ENCODE measurements around the gene OR12D3. TPM values are rescaled to one million over a fixed set of nuclear protein-coding genes. Genes with fewer than 3 reads are reported as not detected.
"Not testable (repeated sequence)": the region's sequence is repeated elsewhere in the genome, so short reads cannot be mapped to it uniquely, and the experiment has no call there.

Gene OR12D3, protein sequence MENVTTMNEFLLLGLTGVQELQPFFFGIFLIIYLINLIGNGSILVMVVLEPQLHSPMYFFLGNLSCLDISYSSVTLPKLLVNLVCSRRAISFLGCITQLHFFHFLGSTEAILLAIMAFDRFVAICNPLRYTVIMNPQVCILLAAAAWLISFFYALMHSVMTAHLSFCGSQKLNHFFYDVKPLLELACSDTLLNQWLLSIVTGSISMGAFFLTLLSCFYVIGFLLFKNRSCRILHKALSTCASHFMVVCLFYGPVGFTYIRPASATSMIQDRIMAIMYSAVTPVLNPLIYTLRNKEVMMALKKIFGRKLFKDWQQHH
- total RNA-seq: not detected

DNA sequence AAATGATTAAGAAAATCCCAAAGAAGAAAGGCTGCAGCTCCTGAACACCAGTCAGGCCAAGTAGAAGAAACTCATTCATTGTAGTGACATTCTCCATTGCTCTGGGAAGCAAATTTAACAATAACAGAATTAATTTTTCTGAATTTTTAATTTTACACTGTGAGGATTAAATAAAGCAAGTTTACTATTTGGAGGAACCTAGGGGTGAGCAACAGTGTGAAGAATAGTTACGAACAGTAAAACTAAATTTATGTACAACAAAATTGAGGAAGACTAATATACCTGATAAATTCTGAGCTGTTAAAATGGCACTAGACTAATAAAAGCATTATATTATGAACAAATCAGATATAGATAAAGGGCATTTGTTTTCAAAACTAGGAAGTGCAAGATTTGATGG lies at the start of gene OR12D3:
TSS of gene OR12D3 (minus strand) at position 101 of the 400 bp plus-strand sequence. CDS start at position 97, 4 bp downstream.
- no peak for DNase-seq (ENCODE audit: low spot score)

DNA sequence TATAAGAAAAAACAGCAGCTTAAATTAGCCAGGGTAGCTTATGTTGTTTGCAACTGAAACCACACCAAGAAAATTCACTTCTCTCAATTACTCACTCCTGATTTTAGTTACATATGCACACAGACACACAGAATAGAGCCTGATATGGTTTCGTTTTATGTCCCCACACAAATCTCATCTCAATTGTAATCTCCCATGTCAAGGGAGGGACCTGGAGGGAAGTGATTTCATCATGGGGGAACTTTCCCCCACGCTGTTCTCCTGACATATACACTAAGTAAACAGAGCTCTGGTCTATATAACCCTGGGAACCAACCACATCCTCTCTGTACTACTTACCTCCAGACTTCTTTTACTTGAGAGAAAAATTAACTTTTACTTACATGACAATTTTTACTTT lies 49.5 kb upstream of the OR12D3 start:
- DNase-seq (ENCODE audit: low spot score): no peak

DNA sequence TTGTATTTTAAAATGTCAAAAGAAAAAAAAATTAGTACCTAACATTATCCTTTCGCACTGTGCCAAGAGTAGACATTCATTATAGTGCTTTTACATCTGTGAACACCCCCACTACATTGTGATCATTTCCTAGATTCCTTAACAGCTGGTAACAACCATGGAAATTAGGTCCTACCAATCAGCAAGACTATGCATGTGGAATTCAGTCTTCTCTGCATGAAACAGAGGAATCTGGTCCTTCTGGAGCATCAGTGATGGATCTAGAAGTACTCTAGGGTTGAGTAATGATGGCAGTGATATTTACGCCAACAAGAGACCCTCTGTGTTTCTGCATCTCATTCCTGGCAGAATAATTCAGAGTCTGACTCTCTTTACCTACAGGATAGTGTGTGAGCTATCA lies 49.1 kb upstream of the OR12D3 start:
- DNase-seq (ENCODE audit: low spot score): no peak

DNA sequence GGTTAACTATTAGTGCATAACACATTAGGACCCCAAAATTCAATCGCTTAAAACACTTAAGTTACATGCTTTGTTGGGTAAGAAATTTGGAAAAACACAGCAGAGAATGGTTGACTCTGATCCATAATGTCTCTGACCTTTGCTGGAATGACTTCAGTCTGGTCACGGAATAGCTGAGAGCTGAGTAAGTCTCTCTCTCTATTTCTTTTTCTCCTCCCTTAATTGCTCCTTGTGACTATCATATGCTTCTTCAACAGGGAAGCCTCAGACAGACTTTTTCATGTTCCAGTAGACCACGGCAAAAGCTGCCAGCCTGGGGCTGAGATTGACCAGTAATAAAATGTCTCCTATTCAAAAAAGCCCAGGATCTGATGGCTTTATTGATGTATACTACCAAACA lies 44.4 kb upstream of the OR12D3 start:
- no peak for DNase-seq (ENCODE audit: low spot score)

DNA sequence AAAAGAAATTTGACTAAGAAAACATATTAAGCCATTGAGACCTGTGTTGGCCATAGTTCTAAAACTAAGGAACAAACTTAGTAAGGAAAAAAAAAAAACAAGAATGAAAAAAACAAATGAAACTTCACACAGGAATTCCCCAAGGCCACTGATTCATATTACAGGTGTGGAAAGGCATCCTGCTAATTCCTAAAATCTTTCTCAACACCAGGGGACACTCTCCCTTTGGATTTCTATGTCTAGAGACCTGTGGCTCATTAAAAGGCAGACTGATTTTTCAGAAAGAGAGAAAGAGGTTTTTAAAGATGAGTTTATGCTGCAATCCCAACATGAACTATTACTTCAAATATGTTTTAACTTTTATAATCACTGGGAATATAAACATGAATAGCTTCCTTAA lies 39.5 kb upstream of the OR12D3 start, which contains the start of gene OR12D1:
TSS of gene OR12D1 (plus strand) at position 341 of the 400 bp plus-strand sequence.
- DNase-seq (ENCODE audit: low spot score): no peak

DNA sequence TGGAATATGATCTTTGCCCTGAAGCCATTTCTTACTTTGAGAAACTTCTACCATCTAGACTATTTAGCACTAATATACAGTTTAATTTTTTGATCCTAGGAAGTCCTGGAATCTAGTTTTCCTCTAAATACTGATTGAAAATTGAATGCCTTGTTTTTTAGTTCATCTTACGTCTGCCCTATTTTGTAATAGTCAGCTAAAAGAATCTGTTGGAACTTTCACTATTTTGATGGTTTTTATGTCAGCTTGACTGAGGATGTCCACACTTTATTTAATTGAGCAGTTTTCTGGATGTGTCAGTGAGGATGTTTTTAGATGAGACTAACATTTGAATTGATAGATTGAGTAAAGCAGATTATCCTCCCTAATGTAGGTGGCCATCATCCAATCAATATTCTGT lies 28.7 kb upstream of the OR12D3 start:
- no peak for DNase-seq (ENCODE audit: low spot score)

DNA sequence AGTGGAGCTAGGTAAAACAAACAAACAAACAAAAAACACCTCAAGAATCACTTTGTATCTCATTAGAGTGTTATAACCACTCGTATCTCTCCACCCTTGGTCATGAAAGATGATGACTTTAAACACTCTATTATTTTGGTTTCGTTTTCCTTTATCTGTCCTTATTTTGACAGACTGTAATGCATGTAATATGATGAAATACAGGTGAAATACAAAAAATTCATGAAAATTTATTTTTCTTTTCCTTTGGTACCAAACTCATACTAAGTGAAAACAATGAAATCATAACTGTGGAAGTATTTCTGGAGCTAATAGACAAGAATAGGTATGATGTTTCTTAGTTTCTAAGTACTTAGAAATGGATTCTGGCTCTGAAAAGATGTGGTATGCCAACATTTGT lies 24.4 kb upstream of the OR12D3 start:
- no peak for DNase-seq (ENCODE audit: low spot score)

DNA sequence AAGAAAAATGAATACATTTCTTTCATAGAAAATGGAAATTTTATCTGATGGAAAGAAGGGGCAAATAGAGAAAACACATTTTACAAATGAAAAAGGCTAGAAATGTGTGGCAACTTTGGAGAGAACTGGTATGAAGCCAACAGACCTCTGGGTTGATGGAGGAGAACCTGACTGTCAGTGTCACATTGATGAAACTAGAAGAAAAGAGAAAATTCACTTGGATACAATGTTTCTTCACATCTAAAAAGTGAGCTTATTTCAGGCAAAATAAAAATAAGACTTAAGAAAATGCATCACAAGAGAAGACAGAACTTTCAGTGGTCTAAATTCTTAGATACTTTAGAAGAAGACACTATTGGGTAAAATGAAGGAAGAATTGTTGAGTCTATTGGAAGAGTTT lies 20.2 kb upstream of the OR12D3 start, which contains the start of gene OR12D2:
TSS of gene OR12D2 (plus strand) at position 301 of the 400 bp plus-strand sequence. CDS start 1,069 bp downstream, outside the sequence.
- no peak for DNase-seq (ENCODE audit: low spot score)

DNA sequence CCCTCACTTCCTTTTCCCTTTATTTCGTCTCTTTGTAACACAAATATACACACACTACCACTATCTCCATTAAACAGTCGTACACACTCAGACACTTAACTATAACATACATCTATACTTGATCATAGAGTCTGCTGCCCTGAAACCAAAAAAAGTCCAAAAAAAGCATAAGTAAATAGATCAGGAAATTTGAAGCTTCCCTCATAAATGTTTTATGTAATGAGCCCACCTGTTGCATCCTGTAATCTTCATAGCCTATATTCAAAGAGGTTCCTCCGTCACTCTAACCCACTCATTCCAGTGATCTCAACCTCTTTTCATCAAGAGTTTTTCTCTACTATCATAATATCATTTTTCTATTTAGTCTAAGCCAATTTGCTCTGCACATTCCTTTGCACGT lies 13.4 kb upstream of the OR12D3 start:
- no peak for DNase-seq (ENCODE audit: low spot score)

DNA sequence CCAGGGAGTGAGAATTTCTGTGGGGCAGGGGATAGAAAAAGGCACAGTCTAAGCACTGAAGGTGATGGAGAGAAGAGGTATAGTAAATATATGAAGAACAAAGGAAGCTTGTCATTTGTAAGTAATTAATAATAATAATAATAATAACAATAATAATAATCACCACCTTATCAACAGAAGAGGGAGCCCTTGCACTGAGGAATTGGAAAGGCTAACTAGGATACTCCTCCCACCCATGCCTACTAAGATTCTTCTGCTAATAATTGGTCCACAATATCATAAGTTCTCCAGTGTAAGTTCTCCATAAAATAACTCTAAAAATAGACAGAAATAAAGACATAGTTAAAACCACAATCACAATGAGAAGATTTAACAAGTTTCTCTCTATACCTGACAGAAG lies 912 bp upstream of the OR12D3 start:
- DNase-seq (ENCODE audit: low spot score): no peak

DNA sequence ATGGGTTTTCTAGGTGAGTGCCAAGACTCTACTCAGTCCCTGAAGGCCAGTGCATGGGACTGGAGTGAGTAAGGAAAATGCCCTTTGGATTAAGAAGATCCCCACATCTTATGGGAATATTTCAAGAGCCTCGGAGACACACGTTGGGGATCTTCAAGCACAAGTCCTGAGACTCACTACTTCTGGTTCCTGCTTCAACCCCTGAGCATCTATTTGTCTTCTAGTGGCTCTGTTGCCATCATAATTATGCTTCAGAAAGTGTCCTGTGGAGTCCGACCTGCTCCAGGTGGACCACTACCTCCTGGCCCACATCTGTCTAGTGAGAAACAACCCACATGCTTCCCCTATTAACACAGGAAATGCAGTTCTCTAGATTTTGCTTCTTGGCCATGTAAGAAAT lies 6.3 kb downstream of the OR12D3 start, which contains the start of gene OR5V1:
TSS of gene OR5V1 (minus strand) at position 101 of the 400 bp plus-strand sequence. CDS start 12,670 bp downstream, outside the sequence.
- DNase-seq (ENCODE audit: low spot score): no peak

DNA sequence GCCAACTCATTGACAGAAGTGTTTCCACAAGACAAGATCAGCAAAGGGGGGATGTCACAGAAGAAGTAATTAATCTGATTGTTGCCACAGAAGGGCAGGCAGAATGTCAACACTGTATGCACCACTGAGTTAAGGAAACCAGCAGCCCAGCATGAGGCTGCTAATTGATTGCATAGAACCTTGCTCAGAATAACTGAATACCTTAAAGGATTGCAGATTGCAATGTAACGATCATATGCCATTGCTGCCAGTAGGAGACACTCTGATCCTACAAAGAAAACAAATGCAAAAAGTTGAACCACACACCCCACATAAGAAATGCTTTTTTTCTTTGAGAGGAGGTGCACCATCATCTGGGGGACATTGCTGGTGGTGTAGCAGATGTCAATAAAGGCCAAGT lies 19.5 kb downstream of the OR12D3 start:
- DNase-seq (ENCODE audit: low spot score): no peak

DNA sequence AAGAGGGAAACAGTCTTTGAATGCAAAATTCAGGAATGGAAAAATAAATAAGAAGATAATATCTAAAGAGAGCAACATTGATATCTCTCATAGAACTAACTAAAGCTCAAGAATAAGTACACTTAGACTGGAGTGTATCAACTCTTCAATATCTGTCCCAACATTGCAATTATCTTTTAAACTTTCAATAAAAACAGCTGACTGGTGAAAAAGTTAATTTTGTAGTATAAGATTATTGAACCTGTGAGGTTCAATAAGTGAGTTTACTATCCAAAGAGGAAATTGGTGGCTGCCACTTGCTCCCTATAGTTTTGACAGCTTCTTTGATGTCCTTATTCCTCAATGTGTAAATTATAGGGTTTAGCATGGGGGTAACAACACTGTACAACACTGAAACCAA lies 20.1 kb downstream of the OR12D3 start:
- no peak for DNase-seq (ENCODE audit: low spot score)

DNA sequence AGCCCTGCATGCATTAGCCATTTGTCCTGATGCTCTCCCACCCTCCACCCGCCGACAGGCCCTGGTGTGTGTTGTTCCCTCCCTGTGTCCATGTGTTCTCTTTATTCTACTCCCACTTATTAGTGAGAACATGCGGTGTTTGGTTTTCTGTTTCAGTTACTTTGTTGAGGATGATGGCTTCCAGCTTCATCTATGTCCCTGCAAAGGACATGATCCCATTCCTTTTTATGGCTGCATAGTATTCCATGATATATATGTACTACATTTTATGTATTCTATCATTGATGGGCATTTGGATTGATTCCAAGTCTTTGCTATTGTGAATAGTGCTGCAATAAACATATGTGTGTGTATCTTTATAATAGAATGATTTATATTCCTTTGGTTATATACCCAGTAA lies 25.7 kb downstream of the OR12D3 start:
- not testable (repeated sequence) for DNase-seq (ENCODE audit: low spot score)

DNA sequence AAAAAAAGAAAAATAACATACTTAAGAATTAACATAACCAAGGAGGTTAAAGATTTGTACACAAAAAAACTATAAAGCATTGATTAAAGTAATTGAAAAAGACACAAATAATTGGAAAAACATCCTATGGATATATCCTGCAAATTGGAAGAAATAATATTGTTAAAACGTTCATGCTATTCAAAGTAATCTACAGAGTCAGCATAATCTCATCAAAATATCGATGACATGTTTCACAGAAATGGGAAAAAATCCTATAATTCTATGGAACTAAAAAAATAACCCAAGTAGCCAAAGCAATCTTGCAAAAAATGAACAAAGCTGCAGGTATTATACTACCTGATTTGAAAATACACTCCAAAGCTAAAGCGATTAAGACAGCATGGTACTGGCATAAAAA lies 29.7 kb downstream of the OR12D3 start:
- DNase-seq (ENCODE audit: low spot score): no peak

DNA sequence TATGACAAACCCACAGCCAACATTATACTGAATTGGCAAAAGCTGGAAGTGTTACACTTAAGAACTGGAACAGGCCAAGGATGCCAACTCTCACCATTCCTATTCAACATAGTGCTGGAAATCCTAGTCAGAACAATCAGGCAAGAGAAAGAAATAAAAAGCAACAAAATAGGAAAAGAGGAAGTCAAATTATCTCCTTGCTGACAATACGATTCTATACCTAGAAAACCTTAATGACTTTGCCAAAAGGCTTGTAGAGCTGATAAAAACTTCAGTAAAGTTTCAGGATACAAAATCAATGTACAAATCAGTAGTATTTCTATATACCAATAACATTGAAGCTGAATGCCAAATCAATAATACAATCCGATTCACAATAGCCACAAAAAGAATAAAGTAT lies 38.8 kb downstream of the OR12D3 start:
- DNase-seq (ENCODE audit: low spot score): no peak

DNA sequence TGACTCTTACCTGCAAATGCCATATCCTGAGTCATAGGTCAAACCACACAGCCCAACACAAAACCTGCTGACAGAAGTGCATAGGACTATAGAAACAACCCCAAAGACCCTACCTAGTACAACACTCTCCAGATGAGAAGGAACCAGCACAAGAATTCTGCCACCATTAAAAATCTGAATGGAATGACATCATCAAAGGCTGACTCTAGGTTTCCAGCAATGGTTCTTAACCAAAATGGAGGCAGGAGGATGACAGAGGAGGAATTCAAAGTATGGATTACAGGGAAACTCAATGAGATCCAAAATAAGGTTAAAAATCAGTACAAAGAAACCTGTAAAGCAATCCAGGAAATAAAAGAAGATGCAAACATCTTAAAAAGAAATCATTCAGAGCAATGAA lies 42.4 kb downstream of the OR12D3 start:
- DNase-seq (ENCODE audit: low spot score): no peak

DNA sequence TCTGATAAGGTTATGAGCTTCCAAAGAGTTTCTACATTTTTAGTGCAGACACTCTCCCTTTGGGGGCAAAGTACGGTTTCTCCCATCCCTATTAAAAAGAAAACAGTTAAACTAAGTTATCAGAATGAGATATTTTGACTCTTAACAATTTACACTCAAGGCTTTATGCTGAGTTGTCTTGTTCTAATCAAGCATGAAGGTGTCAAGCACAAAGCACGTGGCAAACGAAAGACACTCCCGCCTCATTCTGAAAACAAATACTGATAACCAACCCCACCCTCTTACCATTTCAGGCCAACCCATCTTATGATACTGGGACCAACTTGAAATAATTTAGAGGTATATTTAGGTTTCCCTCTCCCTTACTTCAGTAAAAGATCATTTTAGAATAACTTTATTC lies 49.3 kb downstream of the OR12D3 start:
- DNase-seq (ENCODE audit: low spot score): no peak

Other genes with a start within 250 kb of the OR12D3 start
- not detected for gene OR2J2, start 204.4 kb downstream of the OR12D3 start, total RNA-seq
- gene OR14J1, start 73.6 kb downstream of the OR12D3 start, total RNA-seq: not detected
- not detected for gene OR5V1, start 6.4 kb downstream of the OR12D3 start, total RNA-seq
- not detected for gene OR12D2, start 20.3 kb upstream of the OR12D3 start, total RNA-seq
- gene OR12D1, start 39.6 kb upstream of the OR12D3 start, total RNA-seq: not detected
- not detected for gene OR10C1, start 64.0 kb upstream of the OR12D3 start, total RNA-seq
- not detected for gene OR11A1, start 81.8 kb upstream of the OR12D3 start, total RNA-seq
- not detected for gene OR2H1, start 81.9 kb upstream of the OR12D3 start, total RNA-seq
- gene MAS1L, start 112.7 kb upstream of the OR12D3 start, total RNA-seq: not detected
- 8.8 TPM for gene UBD, start 184.4 kb upstream of the OR12D3 start, total RNA-seq
- not detected for gene OR2H2, start 209.8 kb upstream of the OR12D3 start, total RNA-seq

Data from ureter (tissue), 1 donor.